ENCODE data around the gene ZC3H4.

ZC3H4 gene

GRCh38 chr19:47044946-47045866 lies 68.4 kb downstream of the ZC3H4 start:
- no peak for DNase-seq

GRCh38 chr19:47040869-47041268 lies 72.7 kb downstream of the ZC3H4 start:
- DNase-seq: no peak

GRCh38 chr19:47039239-47039874 lies 74.2 kb downstream of the ZC3H4 start:
- DNase-seq: no peak

- DNase-seq: no peak
Measured at GRCh38 chr19:47037766-47038165, 75.8 kb downstream of the ZC3H4 start.

GRCh38 chr19:47036097-47036651 lies 77.4 kb downstream of the ZC3H4 start:
- no peak for DNase-seq

DNA sequence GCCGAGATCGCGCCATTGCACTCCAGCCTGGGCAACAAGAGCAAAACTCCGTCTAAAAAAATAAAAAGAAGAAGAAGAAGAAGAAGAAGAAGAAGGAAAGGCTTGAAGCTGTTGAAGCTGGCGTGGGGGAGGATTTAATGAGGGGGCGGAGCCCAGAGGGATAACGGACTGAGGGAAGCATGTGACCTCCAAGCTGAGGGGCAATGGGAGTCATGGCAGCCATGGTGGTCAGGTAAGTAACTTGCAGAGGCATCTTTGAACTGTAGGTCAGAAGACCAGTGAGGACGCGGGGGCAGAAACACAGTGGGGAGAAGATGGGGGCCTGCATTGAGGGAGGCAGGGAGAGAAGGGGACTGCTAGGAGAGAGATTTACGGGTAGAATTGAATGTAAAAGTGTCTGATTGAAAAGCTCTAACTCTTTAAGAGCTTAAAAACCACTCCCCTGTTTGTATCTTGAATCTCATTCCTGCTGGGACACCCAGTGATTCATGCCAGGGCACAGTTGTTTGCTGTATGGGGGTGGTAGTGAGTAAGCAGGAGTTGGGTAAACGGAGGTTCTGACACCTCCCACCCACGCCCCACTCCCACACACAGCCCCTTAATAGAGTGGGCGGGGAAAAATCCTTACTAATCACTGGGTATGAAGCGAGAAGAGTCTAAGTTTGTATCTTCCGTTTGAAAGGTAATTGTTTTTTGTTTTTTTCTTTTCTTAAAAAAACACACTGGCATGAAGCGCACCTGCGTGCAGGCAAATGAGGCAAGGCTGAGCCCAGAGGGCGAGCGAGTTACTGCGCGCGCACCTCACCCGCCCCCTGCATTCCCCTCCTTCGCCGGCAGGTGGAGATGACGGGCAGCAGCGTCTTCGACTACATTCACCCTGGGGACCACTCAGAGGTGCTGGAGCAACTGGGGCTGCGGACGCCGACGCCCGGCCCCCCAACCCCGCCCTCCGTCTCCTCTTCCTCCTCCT lies 78.2 kb downstream of the ZC3H4 start:
- DNase-seq: peak; percentile 99

- DNase-seq: peak in 1 of 2 donors; percentile 63
Measured at GRCh38 chr19:47032171-47032811, 81.3 kb downstream of the ZC3H4 start.

DNA sequence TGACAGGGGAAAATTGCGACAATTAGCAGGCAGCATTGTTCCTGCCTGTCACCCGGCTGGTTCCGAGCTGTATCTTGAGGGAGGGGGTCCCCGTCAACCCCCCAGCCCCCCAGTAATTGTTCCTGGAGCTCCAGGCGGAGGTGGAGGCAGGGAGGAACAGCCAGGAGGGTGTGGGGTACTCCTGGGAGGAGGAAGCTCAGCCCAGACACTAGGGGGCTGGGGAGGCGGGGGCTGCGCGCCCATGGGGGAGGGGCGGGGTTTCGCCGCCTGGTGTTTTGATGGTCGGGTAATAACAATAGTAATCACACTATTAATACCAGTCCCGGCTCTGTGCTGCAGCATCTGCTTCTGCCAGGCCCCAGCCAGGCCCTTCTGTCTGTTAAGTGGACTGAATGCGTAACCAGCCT lies 85.4 kb downstream of the ZC3H4 start:
- no peak for DNase-seq

DNA sequence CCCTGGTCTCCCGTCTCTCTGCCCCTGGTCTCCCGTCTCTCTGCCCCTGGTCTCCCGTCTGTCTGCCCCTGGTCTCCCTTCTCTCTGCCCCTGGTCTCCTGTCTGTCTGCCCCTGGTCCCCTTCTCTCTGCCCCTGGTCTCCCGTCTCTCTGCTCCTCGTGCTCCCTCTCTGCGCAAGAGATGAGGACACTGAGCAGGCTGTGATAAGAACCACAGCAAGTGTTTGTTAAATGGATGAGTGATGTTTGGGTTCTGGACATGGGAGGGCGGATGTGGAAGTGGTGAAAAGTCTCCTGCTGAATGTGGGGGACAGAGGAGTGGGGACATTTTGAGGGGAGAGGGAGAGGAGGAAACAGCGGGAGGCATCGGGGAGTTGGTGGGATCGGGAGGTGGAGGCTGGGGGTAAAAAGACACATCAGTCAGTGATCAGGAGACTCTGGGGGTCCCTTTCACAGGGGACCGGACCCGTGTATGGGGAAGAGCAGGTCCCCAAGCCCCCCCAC lies 85.9 kb downstream of the ZC3H4 start:
- no peak for DNase-seq

- no peak for DNase-seq
Measured at GRCh38 chr19:47026889-47027288, 86.7 kb downstream of the ZC3H4 start.

- DNase-seq: no peak
Measured at GRCh38 chr19:47026156-47026555, 87.4 kb downstream of the ZC3H4 start.

DNA sequence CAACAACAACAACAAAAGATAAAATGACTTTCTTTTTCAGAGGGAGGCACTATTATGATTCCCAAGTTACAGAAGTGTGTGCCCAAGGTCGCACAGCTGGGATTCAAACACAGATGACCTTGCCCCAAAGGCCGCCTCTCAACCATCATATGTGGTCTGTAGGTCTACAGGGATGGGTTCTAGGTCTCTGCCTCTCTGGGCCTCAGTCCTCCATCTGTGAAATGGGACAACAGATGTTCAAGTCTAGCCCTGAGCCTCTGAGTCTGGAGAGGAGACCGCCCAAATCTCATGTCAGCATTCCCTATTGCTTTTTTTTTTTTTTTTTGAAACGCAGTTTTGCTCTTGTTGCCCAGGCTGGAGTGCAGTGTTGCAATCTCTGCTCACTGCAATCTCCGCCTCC lies 89.1 kb downstream of the ZC3H4 start:
- no peak for DNase-seq

DNA sequence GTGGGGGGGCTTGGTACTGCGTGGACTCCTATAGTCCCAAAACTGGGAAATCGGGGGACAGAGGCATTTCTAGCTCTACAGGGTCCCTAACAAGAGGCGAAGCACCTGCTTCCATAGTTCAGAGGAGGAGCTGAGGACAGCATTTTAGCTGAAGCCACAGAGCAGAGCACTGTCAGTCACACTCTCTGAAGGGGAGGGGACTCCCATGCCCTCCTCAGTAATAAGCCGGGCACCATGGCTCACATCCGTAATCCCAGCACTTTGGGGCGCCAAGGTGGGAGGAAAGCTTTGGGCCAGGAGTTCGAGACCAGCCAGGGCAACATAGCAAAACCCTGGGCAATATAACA lies 90.2 kb downstream of the ZC3H4 start:
- no peak for DNase-seq

DNA sequence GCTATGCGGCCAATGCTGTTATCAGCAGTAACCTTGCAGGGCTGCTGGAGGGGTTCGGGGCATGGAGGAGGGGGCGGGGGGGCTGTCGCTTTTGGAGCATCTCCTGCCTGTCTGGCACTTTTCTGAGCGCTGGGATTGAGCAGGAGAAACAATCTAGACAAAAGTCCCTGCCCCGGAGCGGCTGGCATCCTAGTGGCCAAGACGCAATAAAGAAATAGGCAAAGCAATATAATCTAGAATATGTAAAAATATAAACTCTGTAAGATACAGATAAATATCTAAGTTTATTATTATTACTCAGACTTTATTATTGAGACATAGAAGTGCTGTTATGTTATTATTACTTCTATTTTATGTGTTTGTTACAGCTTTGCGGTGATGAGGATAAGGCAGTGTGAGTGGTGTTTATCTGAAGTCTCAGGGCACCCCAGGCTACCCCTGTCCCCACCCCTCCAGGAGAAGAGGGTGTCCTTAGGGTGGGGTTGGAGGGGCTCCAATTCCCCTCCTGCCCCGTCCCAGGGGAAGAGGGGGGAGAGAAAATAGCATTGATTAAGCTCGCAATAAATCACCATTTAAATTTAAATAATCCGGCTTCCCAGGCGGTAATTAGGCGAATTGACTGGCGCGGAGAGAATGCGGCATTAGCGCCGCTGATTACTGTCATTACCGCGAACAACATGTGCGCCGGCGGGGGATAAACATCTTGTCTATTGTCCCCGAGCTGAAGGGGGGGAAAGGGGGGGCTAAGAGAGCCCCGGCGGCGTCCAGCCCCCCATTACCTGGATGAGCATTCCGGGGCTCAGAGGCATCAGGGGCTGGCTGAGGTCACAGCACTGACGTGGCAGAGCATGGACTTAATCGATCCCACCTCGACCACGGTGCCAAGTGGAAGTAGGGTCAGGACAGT lies 90.8 kb downstream of the ZC3H4 start:
- no peak for DNase-seq

- no peak for DNase-seq
Measured at GRCh38 chr19:47022140-47022536, 91.4 kb downstream of the ZC3H4 start.

- DNase-seq: no peak
Measured at GRCh38 chr19:47021536-47022139, 91.9 kb downstream of the ZC3H4 start.

GRCh38 chr19:47020992-47021496 lies 92.5 kb downstream of the ZC3H4 start:
- no peak for DNase-seq

DNA sequence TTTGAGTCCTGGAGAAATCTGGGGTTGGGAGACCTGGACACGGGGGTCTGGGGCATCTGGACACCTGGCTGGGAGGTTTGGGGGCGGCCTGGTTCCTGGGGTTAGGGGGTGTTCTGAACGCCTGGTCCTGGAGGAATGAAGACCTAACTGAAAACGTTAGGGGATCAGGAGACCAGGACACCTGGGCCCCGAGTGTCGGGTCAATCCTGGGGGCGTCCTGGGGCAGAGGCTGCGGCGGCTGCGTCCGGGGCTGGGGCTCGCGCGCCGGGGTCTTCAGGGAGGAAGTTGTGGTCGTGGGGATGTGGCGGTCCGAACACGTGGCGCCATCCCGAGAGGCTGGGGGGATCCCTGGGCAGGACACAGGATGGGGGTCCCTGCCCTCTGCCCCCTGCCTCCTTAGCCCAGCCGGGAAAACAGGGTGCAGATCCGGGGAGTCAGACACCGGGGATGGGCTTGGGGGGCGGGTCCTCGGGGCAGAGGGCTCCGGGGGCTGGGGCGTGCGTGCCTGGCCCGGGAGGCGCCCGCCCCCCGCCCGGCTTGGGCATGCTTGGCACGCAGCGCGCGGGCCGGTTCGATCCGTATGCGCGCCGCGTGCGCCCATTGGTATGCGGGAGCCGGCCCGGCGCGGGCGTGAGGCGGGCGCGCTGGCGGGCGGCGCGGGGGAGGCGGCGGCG lies 93.3 kb downstream of the ZC3H4 start:
- DNase-seq: no peak

- DNase-seq: no peak
Measured at GRCh38 chr19:47019431-47020041, 94.0 kb downstream of the ZC3H4 start, which contains the start of gene NPAS1. Gene NPAS1, plus strand, starts transcription at chr19:47019837. Its CDS starts 1,211 bp downstream, at chr19:47021048.

Measured in stimulated activated CD4-positive, alpha-beta T cell treated with anti-CD3 and anti-CD28 coated beads, Interleukin-2, amount 100 ng/mL, for 48 hours (primary cell).